Mucosa of descending colon (tissue), 3 donors: ENCODE results near the gene PERCC1. TPM values are rescaled to one million over a fixed set of nuclear protein-coding genes. Genes with fewer than 3 reads are reported as not detected.

Source experiments
- ATAC-seq: fragments of 200-7000 bp; cut with Tn5 transposase; one replicate; pipeline ENCODE4 v1.9.1; 2020; ENCODE audit warnings: mild to moderate bottlenecking, moderate library complexity
- DNase-seq, 3 donors: peaks; one replicate each; pipeline ENCODE4 v3.0.0-alpha.2; 2020
- H3K36me3 ChIP-seq: fragments of 200-600 bp; one replicate; pipeline ENCODE4 v1.8.0; 2021; ENCODE audit warnings: low read depth, mild to moderate bottlenecking
- H3K4me1 ChIP-seq: fragments of 200-600 bp; one replicate; pipeline ENCODE4 v1.8.0; 2021; ENCODE audit warnings: low read depth, mild to moderate bottlenecking
- H3K4me3 ChIP-seq: fragments of 200-600 bp; one replicate; pipeline ENCODE4 v1.8.0; 2021; ENCODE audit warnings: mild to moderate bottlenecking
- H3K9me3 ChIP-seq: fragments of 200-600 bp; one replicate; pipeline ENCODE4 v1.8.0; 2021; ENCODE audit warnings: mild to moderate bottlenecking
- CTCF ChIP-seq: fragments of 200-600 bp; IDR thresholded peaks from one replicate; pipeline ENCODE4 v1.8.0; 2022; ENCODE audit warnings: antibody characterized with exemption, mild to moderate bottlenecking
- intact Hi-C, 2 donors: fragments of 100-400 bp; cut with DNase I in 1 of 2; cut with micrococcal nuclease in 1 of 2; formaldehyde crosslinking; loops; one replicate each; pipeline versions ENCODE4 v1.11.0 to v1.11.1; 2022; cut with DNase I, micrococcal nuclease
- total RNA-seq, 3 donors: library from RNA; stranded (reverse); fragmentation: NEBNext Ultra II Directional in 2 of 3; extraction: Animal tissue kit (Norgen Biotek cat#: 25700) in 2 of 3; gene quantifications; one replicate each; pipeline versions ENCODE4 v1.2.1 to v1.2.4, GENCODE V29; 2021 to 2023
- donor health status: DM: no; HTN: no; CAD: no; lungs with moderate emphysema.
- donor health status: DM: no; HTN: no; CAD: no.
- donor health status: DM: no; HTN: yes; CAD: no.

PERCC1 gene
- total RNA-seq, 3 donors from 2014 or later: 0.34 TPM; not detected in 2

GRCh38 chr16:1443403-1443973, 12.6 kb downstream of the PERCC1 start:
- H3K4me3 ChIP-seq: no peak overlapping the region
- no peaks in the 10 kb centered on the region for H3K9me3 ChIP-seq
- TF ChIP-seq CTCF: no peak
- H3K36me3 ChIP-seq: peaks cover 5% of the 10 kb centered on the region
- intact Hi-C loops: no loop called here
- no peaks in the 10 kb centered on the region for H3K4me1 ChIP-seq
- ATAC-seq (no peak), DNase-seq (no peak)

- Histone ChIP-seq H3K4me1 (no peaks in the 10 kb centered on the region), H3K36me3 (peaks cover 5% of the 10 kb centered on the region), H3K4me3 (no peak within 1 kb of the TSS), H3K9me3 (no peaks in the 10 kb centered on the region)
- intact Hi-C loops: no loop called here
- ATAC-seq (no peak), DNase-seq (no peak)
- TF ChIP-seq CTCF: no peak
These were observed 13.3 kb downstream of the PERCC1 start, which contains the start of gene CCDC154 for GRCh38 chr16:1443980-1444729. Gene CCDC154 (minus strand): TSS chr16:1444556. CDS start chr16:1444322, 234 bp downstream.

GRCh38 chr16:1444730-1445517, 14.0 kb downstream of the PERCC1 start:
- Histone ChIP-seq H3K4me3 (no peak overlapping the region), H3K36me3 (peaks cover 5% of the 10 kb centered on the region), H3K9me3 (no peaks in the 10 kb centered on the region), H3K4me1 (no peaks in the 10 kb centered on the region)
- intact Hi-C loops: no loop called here
- no peak for TF ChIP-seq CTCF
- DNase-seq (no peak), ATAC-seq (no peak)

- Histone ChIP-seq H3K4me1 (no peaks in the 10 kb centered on the region), H3K36me3 (peaks cover 5% of the 10 kb centered on the region), H3K9me3 (no peaks in the 10 kb centered on the region), H3K4me3 (no peak overlapping the region)
- intact Hi-C loops: no loop called here
- TF ChIP-seq CTCF: no peak
- ATAC-seq: no peak
- no peak for DNase-seq
These were observed 14.8 kb downstream of the PERCC1 start for GRCh38 chr16:1445518-1446203.

GRCh38 chr16:1446296-1447080, 15.6 kb downstream of the PERCC1 start:
- intact Hi-C loops: no loop called here
- Histone ChIP-seq H3K9me3 (no peaks in the 10 kb centered on the region), H3K4me3 (no peak overlapping the region), H3K36me3 (peaks cover 5% of the 10 kb centered on the region), H3K4me1 (no peaks in the 10 kb centered on the region)
- DNase-seq (no peak), ATAC-seq (no peak)
- no peak for TF ChIP-seq CTCF
